SK-N-SH treated with all-trans-retinoic acid at 6 μM for 48 hours (cell line): Measurements from ENCODE around the gene ETV6.

Experiments used
- ATAC-seq: fragments of 200-7000 bp; cut with Tn5 transposase; 3 replicates; pipeline ENCODE4 v1.9.1; 2020; ENCODE audit warnings: mild to moderate bottlenecking, moderate library complexity
- ARNTL ChIP-seq: fragments of 450-650 bp; formaldehyde crosslinking; IDR thresholded peaks from 2 replicates; pipeline ENCODE4 v1.5.0; 2020; ENCODE audit warnings: low read depth, mild to moderate bottlenecking, moderate library complexity, borderline replicate concordance
- BACH2 ChIP-seq: fragments of 250-450 bp; sonication (Bioruptor Pico); IDR thresholded peaks from 2 replicates; pipeline ENCODE4 v1.9.0; 2021; ENCODE audit warnings: mild to moderate bottlenecking, borderline replicate concordance
- GLIS3 ChIP-seq: fragments of 250-450 bp; sonication (Bioruptor Pico); IDR thresholded peaks from 2 replicates; pipeline ENCODE4 v1.5.0; 2020; ENCODE audit warnings: mild to moderate bottlenecking, moderate library complexity
- ISL1 ChIP-seq: fragments of 250-450 bp; sonication (Bioruptor Pico); IDR thresholded peaks from 2 replicates; pipeline ENCODE4 v2.1.2; 2022; ENCODE audit warnings: mild to moderate bottlenecking, moderate library complexity
- OSR1 ChIP-seq: fragments of 250-450 bp; sonication (Bioruptor Pico); IDR thresholded peaks from 2 replicates; pipeline ENCODE4 v1.8.0; 2022; ENCODE audit warnings: moderate library complexity, mild to moderate bottlenecking, inconsistent platforms
- PPARA ChIP-seq: fragments of 250-450 bp; sonication (Bioruptor Pico); IDR thresholded peaks from 2 replicates; pipeline ENCODE4 v1.5.0; 2020; ENCODE audit warnings: mild to moderate bottlenecking, borderline replicate concordance
- RARB ChIP-seq: fragments of 250-450 bp; sonication (Bioruptor Pico); IDR thresholded peaks from 2 replicates; pipeline ENCODE4 v1.8.0; 2021; ENCODE audit warnings: mild to moderate bottlenecking, moderate library complexity
- SNAI2 ChIP-seq: fragments of 250-450 bp; sonication (Bioruptor Pico); IDR thresholded peaks from 2 replicates; pipeline ENCODE4 v1.5.0; 2020; ENCODE audit warnings: mild to moderate bottlenecking, moderate library complexity
- TCF4 ChIP-seq: fragments of 250-450 bp; sonication (Bioruptor Pico); IDR thresholded peaks from 2 replicates; pipeline ENCODE4 v1.8.0; 2021; ENCODE audit warnings: mild to moderate bottlenecking, moderate library complexity, borderline replicate concordance
- TOX ChIP-seq: fragments of 250-450 bp; sonication (Bioruptor Pico); IDR thresholded peaks from 2 replicates; pipeline ENCODE4 v1.8.0; 2021; ENCODE audit warnings: mild to moderate bottlenecking, moderate library complexity, borderline replicate concordance
- ZC3H10 ChIP-seq: fragments of 250-450 bp; sonication (Bioruptor Pico); IDR thresholded peaks from 2 replicates; pipeline ENCODE4 v1.5.1; 2021; ENCODE audit warnings: mild to moderate bottlenecking, moderate library complexity
- ZFP30 ChIP-seq: fragments of 450-650 bp; formaldehyde crosslinking; IDR thresholded peaks from 2 replicates; pipeline ENCODE4 v1.5.0; 2022; ENCODE audit warnings: mild to moderate bottlenecking, moderate library complexity
- ZNF565 ChIP-seq: fragments of 450-650 bp; formaldehyde crosslinking; conservative IDR thresholded peaks from 2 replicates; pipeline ENCODE4 v1.5.0; 2020; ENCODE audit warnings: low read depth, mild to moderate bottlenecking, moderate library complexity
- ZNF8 ChIP-seq: fragments of 450-650 bp; formaldehyde crosslinking; IDR thresholded peaks from 2 replicates; pipeline ENCODE4 v1.5.0; 2020; ENCODE audit warnings: mild to moderate bottlenecking, moderate library complexity
- TF ChIP-seq, protein P1 (sequence below): fragments of 250-450 bp; sonication (Bioruptor Pico); IDR thresholded peaks from 2 replicates; pipeline ENCODE4 v1.8.0; 2020; ENCODE audit warnings: mild to moderate bottlenecking, moderate library complexity, borderline replicate concordance
- TF ChIP-seq, protein P2 (sequence below): fragments of 250-450 bp; sonication (Bioruptor Pico); IDR thresholded peaks from 2 replicates; pipeline ENCODE4 v1.5.1; 2021; ENCODE audit warnings: mild to moderate bottlenecking, moderate library complexity
- TF ChIP-seq, protein P3 (sequence below): fragments of 250-450 bp; sonication (Bioruptor Pico); IDR thresholded peaks from 2 replicates; pipeline ENCODE4 v1.8.0; 2021; ENCODE audit warnings: low read depth, mild to moderate bottlenecking, moderate library complexity, borderline replicate concordance
- TF ChIP-seq, protein P4 (sequence below): fragments of 250-450 bp; sonication (Bioruptor Pico); IDR thresholded peaks from 2 replicates; pipeline ENCODE4 v1.5.0; 2020; ENCODE audit warnings: mild to moderate bottlenecking, moderate library complexity

The ETV6 gene

DNA sequence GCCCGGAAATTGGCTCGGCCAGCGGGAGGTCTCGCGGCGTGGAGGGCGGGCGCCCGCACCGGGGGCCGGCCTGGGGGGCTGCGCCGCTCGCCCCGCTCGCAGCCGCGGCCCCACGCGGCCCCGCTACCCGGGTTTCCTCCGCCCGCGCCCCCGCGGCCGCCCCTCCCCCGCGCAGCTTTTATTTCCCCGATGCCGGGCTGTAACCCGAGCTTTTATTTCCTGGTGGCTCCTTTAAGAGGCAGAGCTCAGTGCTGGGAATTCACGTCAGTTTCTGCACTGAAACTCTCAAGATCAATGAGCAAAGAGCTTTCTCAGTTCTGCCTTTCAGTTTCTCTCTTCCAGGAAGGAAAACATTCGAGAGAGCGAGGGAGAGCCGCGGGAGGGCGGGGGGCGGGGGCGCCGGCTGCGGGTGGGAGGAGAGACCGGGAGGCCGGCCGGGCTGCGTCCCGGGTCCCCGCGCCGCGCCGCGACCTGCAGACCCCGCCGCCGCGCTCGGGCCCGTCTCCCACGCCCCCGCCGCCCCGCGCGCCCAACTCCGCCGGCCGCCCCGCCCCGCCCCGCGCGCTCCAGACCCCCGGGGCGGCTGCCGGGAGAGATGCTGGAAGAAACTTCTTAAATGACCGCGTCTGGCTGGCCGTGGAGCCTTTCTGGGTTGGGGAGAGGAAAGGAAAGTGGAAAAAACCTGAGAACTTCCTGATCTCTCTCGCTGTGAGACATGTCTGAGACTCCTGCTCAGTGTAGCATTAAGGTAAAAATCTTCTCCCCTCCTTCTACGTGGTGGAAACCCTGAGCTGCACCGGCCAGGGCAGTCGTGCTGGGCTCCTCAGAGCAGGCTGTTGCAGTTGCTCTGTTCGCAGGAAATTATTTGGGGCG lies at the start of gene ETV6:
Gene ETV6, plus strand, starts transcription at position 262 of the 873 bp plus-strand sequence. Its CDS starts 454 bp downstream, at position 716.
- peak; percentile 44 for ATAC-seq
- TF ChIP-seq, protein P1, sequence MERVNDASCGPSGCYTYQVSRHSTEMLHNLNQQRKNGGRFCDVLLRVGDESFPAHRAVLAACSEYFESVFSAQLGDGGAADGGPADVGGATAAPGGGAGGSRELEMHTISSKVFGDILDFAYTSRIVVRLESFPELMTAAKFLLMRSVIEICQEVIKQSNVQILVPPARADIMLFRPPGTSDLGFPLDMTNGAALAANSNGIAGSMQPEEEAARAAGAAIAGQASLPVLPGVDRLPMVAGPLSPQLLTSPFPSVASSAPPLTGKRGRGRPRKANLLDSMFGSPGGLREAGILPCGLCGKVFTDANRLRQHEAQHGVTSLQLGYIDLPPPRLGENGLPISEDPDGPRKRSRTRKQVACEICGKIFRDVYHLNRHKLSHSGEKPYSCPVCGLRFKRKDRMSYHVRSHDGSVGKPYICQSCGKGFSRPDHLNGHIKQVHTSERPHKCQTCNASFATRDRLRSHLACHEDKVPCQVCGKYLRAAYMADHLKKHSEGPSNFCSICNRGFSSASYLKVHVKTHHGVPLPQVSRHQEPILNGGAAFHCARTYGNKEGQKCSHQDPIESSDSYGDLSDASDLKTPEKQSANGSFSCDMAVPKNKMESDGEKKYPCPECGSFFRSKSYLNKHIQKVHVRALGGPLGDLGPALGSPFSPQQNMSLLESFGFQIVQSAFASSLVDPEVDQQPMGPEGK (CRISPR knock-in tag) = no peak
- TF ChIP-seq ZC3H10 = no peak
- no peak for TF ChIP-seq PPARA (CRISPR knock-in tag)
- no peak for TF ChIP-seq ZFP30
- TF ChIP-seq, protein P2, sequence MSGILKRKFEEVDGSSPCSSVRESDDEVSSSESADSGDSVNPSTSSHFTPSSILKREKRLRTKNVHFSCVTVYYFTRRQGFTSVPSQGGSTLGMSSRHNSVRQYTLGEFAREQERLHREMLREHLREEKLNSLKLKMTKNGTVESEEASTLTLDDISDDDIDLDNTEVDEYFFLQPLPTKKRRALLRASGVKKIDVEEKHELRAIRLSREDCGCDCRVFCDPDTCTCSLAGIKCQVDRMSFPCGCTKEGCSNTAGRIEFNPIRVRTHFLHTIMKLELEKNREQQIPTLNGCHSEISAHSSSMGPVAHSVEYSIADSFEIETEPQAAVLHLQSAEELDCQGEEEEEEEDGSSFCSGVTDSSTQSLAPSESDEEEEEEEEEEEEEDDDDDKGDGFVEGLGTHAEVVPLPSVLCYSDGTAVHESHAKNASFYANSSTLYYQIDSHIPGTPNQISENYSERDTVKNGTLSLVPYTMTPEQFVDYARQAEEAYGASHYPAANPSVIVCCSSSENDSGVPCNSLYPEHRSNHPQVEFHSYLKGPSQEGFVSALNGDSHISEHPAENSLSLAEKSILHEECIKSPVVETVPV (CRISPR knock-in tag) = no peak
- TF ChIP-seq ZNF565 (CRISPR knock-in tag) = no peak
- no peak for TF ChIP-seq ISL1 (CRISPR knock-in tag)
- TF ChIP-seq TCF4 = no peak
- TF ChIP-seq, protein P3, sequence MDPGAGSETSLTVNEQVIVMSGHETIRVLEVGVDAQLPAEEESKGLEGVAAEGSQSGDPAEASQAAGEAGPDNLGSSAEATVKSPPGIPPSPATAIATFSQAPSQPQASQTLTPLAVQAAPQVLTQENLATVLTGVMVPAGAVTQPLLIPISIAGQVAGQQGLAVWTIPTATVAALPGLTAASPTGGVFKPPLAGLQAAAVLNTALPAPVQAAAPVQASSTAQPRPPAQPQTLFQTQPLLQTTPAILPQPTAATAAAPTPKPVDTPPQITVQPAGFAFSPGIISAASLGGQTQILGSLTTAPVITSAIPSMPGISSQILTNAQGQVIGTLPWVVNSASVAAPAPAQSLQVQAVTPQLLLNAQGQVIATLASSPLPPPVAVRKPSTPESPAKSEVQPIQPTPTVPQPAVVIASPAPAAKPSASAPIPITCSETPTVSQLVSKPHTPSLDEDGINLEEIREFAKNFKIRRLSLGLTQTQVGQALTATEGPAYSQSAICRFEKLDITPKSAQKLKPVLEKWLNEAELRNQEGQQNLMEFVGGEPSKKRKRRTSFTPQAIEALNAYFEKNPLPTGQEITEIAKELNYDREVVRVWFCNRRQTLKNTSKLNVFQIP = no peak
- TF ChIP-seq ZNF8 = no peak
- no peak for TF ChIP-seq SNAI2
- TF ChIP-seq, protein P4, sequence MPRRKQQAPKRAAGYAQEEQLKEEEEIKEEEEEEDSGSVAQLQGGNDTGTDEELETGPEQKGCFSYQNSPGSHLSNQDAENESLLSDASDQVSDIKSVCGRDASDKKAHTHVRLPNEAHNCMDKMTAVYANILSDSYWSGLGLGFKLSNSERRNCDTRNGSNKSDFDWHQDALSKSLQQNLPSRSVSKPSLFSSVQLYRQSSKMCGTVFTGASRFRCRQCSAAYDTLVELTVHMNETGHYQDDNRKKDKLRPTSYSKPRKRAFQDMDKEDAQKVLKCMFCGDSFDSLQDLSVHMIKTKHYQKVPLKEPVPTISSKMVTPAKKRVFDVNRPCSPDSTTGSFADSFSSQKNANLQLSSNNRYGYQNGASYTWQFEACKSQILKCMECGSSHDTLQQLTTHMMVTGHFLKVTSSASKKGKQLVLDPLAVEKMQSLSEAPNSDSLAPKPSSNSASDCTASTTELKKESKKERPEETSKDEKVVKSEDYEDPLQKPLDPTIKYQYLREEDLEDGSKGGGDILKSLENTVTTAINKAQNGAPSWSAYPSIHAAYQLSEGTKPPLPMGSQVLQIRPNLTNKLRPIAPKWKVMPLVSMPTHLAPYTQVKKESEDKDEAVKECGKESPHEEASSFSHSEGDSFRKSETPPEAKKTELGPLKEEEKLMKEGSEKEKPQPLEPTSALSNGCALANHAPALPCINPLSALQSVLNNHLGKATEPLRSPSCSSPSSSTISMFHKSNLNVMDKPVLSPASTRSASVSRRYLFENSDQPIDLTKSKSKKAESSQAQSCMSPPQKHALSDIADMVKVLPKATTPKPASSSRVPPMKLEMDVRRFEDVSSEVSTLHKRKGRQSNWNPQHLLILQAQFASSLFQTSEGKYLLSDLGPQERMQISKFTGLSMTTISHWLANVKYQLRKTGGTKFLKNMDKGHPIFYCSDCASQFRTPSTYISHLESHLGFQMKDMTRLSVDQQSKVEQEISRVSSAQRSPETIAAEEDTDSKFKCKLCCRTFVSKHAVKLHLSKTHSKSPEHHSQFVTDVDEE (CRISPR knock-in tag) = no peak
- no peak for TF ChIP-seq BACH2 (CRISPR knock-in tag)
- no peak for TF ChIP-seq TOX
- TF ChIP-seq OSR1 = no peak
- no peak for TF ChIP-seq RARB (CRISPR knock-in tag)
- no peak for TF ChIP-seq GLIS3
- TF ChIP-seq ARNTL (CRISPR knock-in tag) = no peak
- TF ChIP-seq, all 23 proteins: peak for 0

DNA sequence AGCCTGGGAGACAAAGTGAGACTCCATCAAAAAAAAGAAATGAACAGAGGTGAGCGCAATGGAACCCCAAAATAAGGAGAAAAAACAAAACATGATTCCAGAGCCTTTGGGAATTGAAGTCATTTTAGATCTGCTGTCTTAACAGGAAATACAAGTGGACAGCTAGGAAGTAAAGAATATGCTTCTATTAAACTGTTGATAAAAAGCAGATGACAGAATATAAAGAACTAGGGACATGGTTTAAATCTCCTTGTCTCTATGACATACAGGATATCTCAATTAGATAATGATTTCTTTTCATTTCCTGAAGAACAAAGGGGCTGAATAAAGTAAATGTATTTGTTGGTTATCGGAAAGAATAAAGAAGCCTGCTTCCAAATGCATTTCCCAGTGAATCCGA lies 49.3 kb upstream of the ETV6 start:
- TF ChIP-seq ARNTL (CRISPR knock-in tag) = no peak
- TF ChIP-seq SNAI2 = no peak
- TF ChIP-seq ISL1 (CRISPR knock-in tag) = peak; percentile 72
- TF ChIP-seq, protein P1 (CRISPR knock-in tag) = 0 out of 2 replicates have a peak, but pooled peaks have one; percentile 38
- TF ChIP-seq, protein P2 (CRISPR knock-in tag) = no peak
- peak; percentile 41; the same call in 1 of the 2 replicates for TF ChIP-seq TCF4
- TF ChIP-seq TOX = peak; percentile 98
- TF ChIP-seq ZC3H10 = 0 out of 2 replicates have a peak, but pooled peaks have one; percentile 67
- no peak for TF ChIP-seq ZNF8
- TF ChIP-seq RARB (CRISPR knock-in tag) = peak; percentile 89; the same call in 1 of the 2 replicates
- peak; percentile 89 for ATAC-seq
